SIG-M5 (cell line): ENCODE data around the gene UBE2H.

ENCODE experiments used
- DNase-seq: peaks from one replicate; lab custom pipeline; 2025; lab: John Stamatoyannopoulos, UW

UBE2H gene

DNA sequence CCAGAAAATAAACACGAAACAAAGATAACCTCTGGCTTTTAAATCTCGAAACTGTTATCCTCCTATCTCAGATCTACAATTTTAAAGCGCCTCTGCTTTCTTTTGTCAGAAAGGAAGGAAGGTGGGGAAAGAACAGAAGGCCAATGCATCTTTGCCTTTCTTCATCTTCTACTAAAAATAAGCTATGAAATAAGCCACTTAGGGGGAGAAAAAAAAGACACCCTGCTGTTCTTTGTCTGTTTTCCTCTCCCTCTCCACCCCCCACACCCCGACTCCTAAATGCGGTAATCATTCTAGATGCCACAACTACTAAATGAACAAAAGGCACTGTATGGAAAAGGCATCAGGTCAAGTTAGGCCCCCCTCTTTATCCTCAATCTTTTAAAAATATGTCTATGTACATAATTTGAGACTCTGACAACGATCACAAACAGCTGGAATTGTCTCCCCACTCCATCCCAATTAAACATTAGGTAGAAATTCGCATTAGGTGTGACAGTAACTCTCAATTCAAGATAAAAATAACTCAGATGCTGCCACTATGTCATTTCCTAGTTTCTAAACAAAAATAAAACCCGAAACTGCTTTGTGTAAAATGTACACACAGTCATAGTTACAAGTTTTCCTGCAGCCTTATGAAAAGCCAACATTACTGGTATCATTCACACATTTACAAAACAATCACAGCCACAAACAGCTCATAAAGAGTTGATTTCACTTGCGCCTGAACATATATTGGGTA lies 2.4 kb downstream of the UBE2H start:
- no peak for DNase-seq

DNA sequence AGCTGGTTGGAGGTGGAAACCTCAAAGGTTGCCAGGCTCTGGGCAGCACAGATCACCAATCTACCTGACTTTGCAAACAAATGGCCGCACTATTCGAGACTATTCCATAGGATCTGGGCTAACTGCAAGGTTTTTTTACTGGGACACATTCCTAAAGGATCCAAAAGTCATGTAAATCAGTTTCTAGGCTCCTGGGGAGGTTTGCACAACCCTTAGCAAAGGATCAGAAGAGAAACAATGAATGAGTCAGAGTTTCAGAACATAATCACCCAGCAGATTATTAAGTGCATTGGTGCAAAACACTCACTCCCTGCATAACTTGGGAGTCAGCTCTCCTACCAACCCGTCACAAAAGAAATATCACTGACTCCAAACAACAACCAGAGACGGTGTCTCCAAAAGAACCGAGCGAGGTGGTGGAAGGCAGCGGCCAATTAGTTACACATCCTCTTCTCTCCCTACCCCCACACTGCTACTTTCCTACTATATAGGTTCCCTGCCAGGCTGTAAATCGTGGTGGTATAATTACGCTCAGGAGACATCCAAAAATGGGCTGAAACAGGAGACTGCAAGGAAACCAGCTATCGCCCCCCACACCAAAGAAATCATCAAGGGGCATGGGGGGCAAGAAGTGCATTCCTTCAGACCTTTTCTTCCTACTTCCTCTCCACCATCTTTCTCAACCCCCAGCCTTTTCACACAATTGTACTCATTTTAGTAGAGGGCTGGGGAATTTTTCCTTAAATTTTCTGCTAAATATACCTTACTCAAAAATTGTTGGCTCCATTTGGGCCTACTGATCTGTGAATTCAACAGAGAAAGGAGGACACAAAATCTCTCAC lies 3.2 kb downstream of the UBE2H start:
- DNase-seq = no peak

DNA sequence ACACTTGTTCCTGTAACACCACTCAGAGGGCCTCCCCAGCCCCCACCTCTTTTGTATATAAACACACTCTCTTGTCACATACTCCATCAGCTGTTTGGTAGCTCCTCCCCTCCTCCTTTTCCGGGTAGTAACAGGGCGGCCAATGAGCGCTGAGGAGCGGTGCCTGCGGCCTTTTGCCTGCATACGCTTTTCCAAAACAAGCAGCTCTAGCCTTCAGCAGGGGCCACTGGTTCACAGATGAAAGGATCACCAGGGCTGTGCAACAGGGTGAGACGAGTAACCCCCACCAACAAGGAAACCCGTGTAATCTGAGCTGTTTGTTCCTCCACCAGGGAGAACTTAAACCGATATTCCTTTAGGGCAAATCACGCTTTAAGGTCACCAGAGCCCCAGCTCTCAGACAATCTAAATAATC lies 3.9 kb downstream of the UBE2H start:
- no peak for DNase-seq

DNA sequence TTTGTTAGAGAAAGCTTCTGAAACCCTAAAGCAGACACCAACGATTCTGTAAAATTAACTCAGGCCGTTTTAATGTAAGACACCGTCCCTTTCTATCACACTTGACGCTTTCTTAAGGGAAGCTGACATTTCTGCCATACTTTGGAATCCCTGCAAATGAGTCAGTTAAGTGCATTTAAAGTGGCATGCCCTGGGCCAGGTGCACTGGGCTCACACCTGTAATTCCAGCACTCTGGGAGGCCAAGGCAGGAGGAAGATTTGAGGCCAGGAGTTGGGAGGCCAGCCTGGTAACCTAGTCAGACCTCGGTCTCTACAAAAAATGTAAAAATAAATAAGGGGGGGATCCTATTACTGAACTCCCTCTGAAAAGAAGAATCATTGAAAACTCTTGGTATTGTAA lies 4.4 kb downstream of the UBE2H start:
- no peak for DNase-seq

GRCh38 chr7:129947701-129948100 lies 5.1 kb downstream of the UBE2H start:
- DNase-seq = no peak

DNA sequence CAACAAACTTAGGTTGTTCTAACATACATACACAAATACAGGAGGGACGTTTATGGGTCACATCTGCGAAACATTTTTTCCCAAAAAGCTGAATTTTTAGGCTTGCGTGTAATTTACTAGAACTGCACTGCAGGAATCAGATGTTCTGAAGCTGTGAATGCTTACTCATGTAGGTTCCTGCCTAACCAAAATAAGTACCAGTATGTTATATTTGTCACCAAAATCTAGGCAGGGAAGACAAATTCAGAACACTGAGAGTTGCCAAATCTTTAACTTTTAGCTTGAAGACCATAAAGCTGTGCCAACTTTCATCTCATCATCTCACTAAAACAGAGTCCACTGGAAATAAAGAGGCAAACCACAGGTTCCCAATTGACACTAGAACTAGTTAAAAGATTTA lies 5.7 kb downstream of the UBE2H start:
- no peak for DNase-seq

DNA sequence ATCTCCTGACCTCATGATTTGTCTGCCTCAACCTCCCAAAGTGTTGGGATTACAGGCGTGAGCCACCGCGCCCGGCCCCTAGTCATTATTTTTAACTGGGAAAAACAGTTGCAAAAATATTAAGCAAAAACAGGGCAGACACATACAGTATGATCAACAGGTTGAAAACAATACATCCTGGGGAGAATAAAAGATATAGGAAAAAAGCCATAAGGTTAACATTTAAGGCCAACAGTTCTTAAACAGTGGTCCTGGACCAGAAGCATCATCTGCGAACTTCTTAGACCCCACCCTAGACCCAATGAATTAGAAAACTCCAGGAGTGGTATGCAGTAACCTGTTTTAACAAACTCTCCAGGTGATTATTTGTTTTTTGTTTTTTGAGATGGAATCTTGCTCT lies 6.5 kb downstream of the UBE2H start:
- DNase-seq = no peak

- no peak for DNase-seq
Measured at GRCh38 chr7:129943352-129943751, 9.4 kb downstream of the UBE2H start.

- DNase-seq = no peak
Measured at GRCh38 chr7:129940329-129940728, 12.4 kb downstream of the UBE2H start.

DNA sequence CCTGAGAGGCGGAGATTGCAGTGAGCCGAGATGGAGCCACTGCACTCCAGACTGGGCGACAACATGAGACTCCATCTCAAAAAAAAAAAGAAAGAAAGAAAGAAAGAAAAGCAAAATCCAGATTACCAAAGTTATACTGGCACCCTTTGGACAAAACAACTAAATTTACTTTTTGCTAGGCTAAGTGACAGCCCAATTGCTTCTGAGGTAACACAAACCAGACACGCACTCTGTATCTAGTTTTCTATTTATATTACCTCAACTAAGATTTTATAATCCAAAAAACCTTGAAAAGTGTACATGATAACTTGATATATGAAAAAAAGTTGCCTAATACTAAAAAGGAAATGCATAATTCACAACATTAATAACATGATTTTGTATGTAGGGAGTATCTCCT lies 12.9 kb downstream of the UBE2H start:
- no peak for DNase-seq

DNA sequence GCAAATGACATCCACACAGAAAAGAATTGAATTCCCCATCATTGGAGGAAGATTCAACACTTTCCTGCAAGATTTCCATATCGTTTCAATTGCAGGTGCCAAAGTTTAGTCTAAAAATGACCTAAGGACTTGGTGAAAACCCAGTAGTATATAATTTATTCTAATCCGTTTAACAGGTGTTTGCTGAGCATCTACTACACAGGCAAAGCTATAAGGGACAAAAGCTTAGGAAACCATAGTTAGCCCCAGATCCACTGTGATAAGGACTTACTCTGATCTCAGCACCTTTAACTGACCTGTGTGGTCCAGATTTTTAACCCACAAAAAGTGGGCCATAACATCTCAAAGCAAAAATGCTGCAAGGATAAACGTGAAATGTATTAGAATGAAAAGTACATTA lies 19.1 kb downstream of the UBE2H start:
- DNase-seq = no peak

GRCh38 chr7:129926618-129927017 lies 26.1 kb downstream of the UBE2H start:
- no peak for DNase-seq

DNA sequence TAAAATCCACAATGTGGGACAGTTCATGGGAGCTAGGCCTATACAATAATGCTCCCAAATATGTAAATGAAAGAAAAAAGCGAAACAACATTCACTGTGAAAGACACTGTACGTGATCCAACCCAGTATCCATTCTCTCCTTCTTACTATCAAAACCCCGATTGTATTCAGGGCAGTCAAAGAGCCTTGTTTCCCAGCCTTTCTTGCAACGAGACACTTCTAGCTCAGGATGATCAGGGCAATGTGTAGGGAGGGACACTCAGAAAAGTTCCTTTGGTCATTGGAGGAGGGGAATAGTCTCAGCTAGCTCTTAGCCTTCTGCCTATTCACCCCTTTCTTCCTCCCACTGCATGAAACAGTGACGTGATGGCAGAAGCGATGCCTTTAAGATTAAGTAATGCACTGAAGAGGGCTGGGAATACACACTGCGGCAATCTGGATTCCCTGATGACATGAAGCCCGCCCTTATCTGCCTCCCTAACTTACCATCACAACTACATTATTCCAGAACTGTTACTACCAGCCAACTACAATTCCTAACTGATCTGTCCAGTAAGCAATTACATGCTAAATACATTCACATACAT lies 27.3 kb downstream of the UBE2H start:
- no peak for DNase-seq

GRCh38 chr7:129924602-129925001 lies 28.2 kb downstream of the UBE2H start:
- no peak for DNase-seq

- no peak for DNase-seq
Measured at GRCh38 chr7:129923709-129924108, 29.1 kb downstream of the UBE2H start.

DNA sequence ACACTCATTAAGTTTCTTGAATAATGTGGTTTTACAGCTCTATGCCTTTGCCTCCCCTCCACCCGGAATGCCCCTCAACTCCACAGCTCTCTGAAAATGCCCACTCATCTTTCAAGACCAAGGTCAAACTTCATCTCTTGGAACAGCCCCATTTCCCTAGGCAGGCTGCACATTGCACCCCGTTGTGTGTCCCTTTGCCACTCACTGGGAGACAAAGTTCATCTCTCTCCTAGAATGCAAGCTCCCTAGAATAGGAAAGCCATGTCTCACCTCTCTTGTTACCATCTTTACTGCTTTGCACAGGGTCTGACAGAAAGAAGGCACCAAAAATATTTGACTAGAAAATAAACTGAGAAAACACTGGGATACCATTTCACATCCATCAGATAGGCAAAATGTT lies 33.3 kb downstream of the UBE2H start:
- DNase-seq = no peak

- DNase-seq = no peak
Measured at GRCh38 chr7:129918922-129919321, 33.8 kb downstream of the UBE2H start.

DNA sequence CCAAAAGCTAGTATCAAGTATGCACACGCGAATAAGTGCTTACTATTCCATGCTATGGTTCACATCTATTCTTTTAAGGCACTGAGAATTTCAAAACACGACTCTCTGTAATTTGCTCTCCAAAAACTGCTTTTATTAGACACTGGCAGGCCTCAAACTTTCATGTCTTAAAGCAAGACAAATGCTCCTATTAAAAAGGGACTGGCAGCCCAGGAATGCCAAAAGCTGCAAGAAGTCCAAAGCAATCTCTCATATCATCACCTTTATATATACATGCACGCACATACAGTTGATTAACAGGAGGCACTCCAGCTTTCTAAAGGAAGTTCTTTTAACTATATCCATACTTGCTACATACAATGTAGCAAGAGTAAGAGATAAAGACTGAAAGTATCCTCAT lies 34.8 kb downstream of the UBE2H start:
- no peak for DNase-seq

DNA sequence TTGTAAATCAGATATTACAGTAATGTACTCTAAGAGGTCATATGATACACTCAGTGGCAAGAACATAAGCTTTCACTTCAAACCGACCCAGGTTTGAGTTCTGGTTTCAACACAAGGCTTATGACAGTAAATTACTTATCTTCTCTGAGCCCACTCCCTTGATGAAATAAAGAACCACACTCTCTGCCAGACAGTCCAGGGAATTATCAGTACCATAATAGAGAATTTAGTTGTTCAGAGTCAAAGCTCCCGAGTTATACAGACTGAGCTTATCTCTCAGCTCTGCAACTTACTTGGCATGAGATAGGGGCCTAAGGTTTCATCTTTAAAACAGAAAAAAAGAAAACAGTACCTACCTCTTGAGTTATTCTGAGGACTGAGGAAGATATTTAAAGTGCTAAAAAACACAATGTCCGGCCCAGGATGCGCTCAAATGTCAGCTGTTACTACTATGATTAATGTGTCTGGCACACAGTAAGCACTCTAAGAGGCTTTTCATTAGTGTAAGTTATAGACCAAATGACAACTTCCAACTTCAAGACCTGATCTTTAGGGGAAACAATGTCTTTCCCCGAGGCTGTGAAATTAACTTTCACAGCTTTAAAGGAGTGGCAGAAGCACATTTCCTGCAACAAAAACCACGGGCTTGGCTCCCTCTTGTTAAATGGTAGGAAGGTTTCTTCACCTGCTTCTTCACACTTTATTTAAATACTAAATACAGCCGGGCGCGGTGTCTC lies 38.1 kb downstream of the UBE2H start:
- DNase-seq = no peak

DNA sequence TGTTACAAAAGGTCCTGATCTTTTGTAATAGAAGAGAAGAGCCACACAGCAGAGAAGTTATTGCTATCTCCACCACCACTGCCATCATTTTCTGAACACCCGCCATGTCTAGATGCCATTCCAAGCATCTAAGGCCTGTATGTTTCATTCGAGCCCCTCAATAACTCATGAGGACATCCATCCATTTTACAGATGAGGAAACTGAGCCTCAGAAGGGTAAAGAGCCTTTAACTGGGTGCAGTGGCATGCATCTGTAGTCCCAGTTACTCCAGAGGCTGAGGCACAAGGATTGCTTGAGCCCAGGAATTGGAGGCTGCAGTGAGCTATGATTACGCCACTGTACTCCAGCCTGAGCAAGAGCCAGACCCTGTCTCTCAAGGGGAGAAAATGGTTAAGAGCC lies 39.3 kb downstream of the UBE2H start:
- DNase-seq = no peak

DNA sequence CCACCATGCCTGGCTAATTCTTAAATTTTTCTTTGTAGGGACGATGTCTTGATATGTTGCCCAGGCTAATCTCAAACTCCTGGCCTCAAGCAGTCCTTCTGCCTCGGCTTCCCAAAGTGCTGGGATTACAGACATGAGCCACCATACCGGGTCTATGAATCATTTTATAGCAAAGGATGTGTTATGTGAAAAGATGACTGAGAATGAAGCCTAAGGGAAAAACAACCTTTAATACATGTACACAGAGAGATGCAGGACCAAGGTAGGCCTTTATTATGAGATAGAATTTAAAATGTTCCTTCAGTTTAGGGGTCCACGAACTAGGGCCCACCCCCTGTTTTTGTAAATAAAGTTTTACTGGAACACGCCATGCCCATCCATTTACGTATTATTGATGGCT lies 41.0 kb downstream of the UBE2H start:
- no peak for DNase-seq

- no peak for DNase-seq
Measured at GRCh38 chr7:129909669-129910068, 43.1 kb downstream of the UBE2H start.

DNA sequence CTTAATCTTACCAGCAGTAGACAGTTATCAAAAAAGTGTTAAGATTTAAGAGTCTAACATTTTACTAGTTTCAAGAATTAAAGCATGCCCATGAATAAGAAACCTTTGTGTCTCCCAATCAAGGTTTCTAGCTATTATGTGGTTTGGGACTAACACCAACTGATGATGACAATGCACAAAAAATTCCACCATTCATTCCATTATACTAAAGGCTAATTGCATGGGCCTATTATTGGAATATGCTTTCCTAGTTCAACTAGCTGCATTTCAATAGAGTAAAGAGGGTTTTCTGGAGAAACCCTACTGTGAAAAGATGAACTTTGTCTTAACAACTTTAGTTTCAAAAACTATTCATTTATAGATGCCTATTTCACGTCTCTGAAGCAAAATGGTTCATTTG lies 44.6 kb downstream of the UBE2H start:
- no peak for DNase-seq
